ENCODE data around the gene PPM1L.

Gene PPM1L

GRCh38 chr3:160885791-160886286, 129.8 kb downstream of the PPM1L start:
- no peaks in the 10 kb centered on the region for H3K36me3 Mint-ChIP-seq (ENCODE audit: low read depth)
- no peak overlapping the region for H3K27ac Mint-ChIP-seq
- H3K4me3 Mint-ChIP-seq: no peak overlapping the region
- H3K9me3 Mint-ChIP-seq: peaks cover 29% of the 10 kb centered on the region
- no peaks in the 10 kb centered on the region for H3K4me1 Mint-ChIP-seq (ENCODE audit: low read depth)
- H3K27me3 Mint-ChIP-seq: peaks cover 4% of the 10 kb centered on the region

GRCh38 chr3:160886421-160886820, 130.4 kb downstream of the PPM1L start:
- Mint-ChIP-seq H3K4me1 (ENCODE audit: low read depth) (no peaks in the 10 kb centered on the region), H3K4me3 (no peak overlapping the region), H3K9me3 (peaks cover 29% of the 10 kb centered on the region), H3K27me3 (peaks cover 4% of the 10 kb centered on the region), H3K27ac (no peak overlapping the region), H3K36me3 (ENCODE audit: low read depth) (no peaks in the 10 kb centered on the region)

- Mint-ChIP-seq H3K4me3 (no peak overlapping the region), H3K9me3 (peaks cover 15% of the 10 kb centered on the region), H3K27me3 (no peaks in the 10 kb centered on the region), H3K27ac (no peak overlapping the region), H3K36me3 (ENCODE audit: low read depth) (no peaks in the 10 kb centered on the region), H3K4me1 (ENCODE audit: low read depth) (no peaks in the 10 kb centered on the region)
Observed at GRCh38 chr3:160893207-160893606, 137.2 kb downstream of the PPM1L start.

GRCh38 chr3:160904691-160905090, 148.7 kb downstream of the PPM1L start:
- Mint-ChIP-seq H3K4me3 (no peak overlapping the region), H3K9me3 (peaks cover 4% of the 10 kb centered on the region), H3K27ac (no peak overlapping the region), H3K4me1 (ENCODE audit: low read depth) (no peaks in the 10 kb centered on the region), H3K27me3 (no peaks in the 10 kb centered on the region), H3K36me3 (ENCODE audit: low read depth) (no peaks in the 10 kb centered on the region)

GRCh38 chr3:160906646-160907045, 150.6 kb downstream of the PPM1L start:
- Mint-ChIP-seq H3K9me3 (peaks cover 4% of the 10 kb centered on the region), H3K4me3 (no peak overlapping the region), H3K4me1 (ENCODE audit: low read depth) (no peaks in the 10 kb centered on the region), H3K36me3 (ENCODE audit: low read depth) (no peaks in the 10 kb centered on the region), H3K27ac (no peak overlapping the region), H3K27me3 (peaks cover 3% of the 10 kb centered on the region)

GRCh38 chr3:160909917-160910316, 153.9 kb downstream of the PPM1L start:
- Mint-ChIP-seq H3K27ac (no peak overlapping the region), H3K36me3 (ENCODE audit: low read depth) (no peaks in the 10 kb centered on the region), H3K9me3 (peaks cover 4% of the 10 kb centered on the region), H3K4me3 (no peak overlapping the region), H3K4me1 (ENCODE audit: low read depth) (no peaks in the 10 kb centered on the region), H3K27me3 (peaks cover 7% of the 10 kb centered on the region)

- Mint-ChIP-seq H3K9me3 (peaks cover 4% of the 10 kb centered on the region), H3K27ac (no peak overlapping the region)
Observed at GRCh38 chr3:160911411-160911810, 155.4 kb downstream of the PPM1L start.

GRCh38 chr3:160916472-160916871, 160.4 kb downstream of the PPM1L start:
- Mint-ChIP-seq H3K4me1 (ENCODE audit: low read depth) (no peaks in the 10 kb centered on the region), H3K27me3 (peaks cover 5% of the 10 kb centered on the region), H3K36me3 (ENCODE audit: low read depth) (no peaks in the 10 kb centered on the region), H3K9me3 (no peaks in the 10 kb centered on the region), H3K27ac (no peak overlapping the region), H3K4me3 (no peak overlapping the region)

More at GRCh38 chr3:160911411-160911810, 155.4 kb downstream of the PPM1L start:
- Mint-ChIP-seq H3K36me3 (ENCODE audit: low read depth) (no peaks in the 10 kb centered on the region), H3K4me1 (ENCODE audit: low read depth) (no peaks in the 10 kb centered on the region), H3K27me3 (peaks cover 7% of the 10 kb centered on the region), H3K4me3 (no peak overlapping the region)

- H3K9me3 Mint-ChIP-seq: no peaks in the 10 kb centered on the region
- H3K4me1 Mint-ChIP-seq (ENCODE audit: low read depth): peaks cover 5% of the 10 kb centered on the region
- no peaks in the 10 kb centered on the region for H3K27me3 Mint-ChIP-seq
- no peaks in the 10 kb centered on the region for H3K36me3 Mint-ChIP-seq (ENCODE audit: low read depth)
- no peak overlapping the region for H3K4me3 Mint-ChIP-seq
- H3K27ac Mint-ChIP-seq: no peak overlapping the region
Observed at GRCh38 chr3:160919942-160920341, 163.9 kb downstream of the PPM1L start.

GRCh38 chr3:160921020-160921635, 165.1 kb downstream of the PPM1L start:
- H3K9me3 Mint-ChIP-seq: no peaks in the 10 kb centered on the region
- no peak overlapping the region for H3K4me3 Mint-ChIP-seq
- no peak overlapping the region for H3K27ac Mint-ChIP-seq
- no peaks in the 10 kb centered on the region for H3K36me3 Mint-ChIP-seq (ENCODE audit: low read depth)
- H3K4me1 Mint-ChIP-seq (ENCODE audit: low read depth): peaks cover 5% of the 10 kb centered on the region
- H3K27me3 Mint-ChIP-seq: no peaks in the 10 kb centered on the region

GRCh38 chr3:160924776-160925175, 168.7 kb downstream of the PPM1L start:
- Mint-ChIP-seq H3K36me3 (ENCODE audit: low read depth) (no peaks in the 10 kb centered on the region), H3K9me3 (no peaks in the 10 kb centered on the region), H3K27me3 (no peaks in the 10 kb centered on the region), H3K4me3 (no peak overlapping the region), H3K4me1 (ENCODE audit: low read depth) (peaks cover 5% of the 10 kb centered on the region), H3K27ac (no peak overlapping the region)

- H3K27ac Mint-ChIP-seq: no peak overlapping the region
- no peaks in the 10 kb centered on the region for H3K27me3 Mint-ChIP-seq
- no peaks in the 10 kb centered on the region for H3K9me3 Mint-ChIP-seq
- H3K36me3 Mint-ChIP-seq (ENCODE audit: low read depth): no peaks in the 10 kb centered on the region
- no peak overlapping the region for H3K4me3 Mint-ChIP-seq
- no peaks in the 10 kb centered on the region for H3K4me1 Mint-ChIP-seq (ENCODE audit: low read depth)
Observed at GRCh38 chr3:160927620-160928019, 171.6 kb downstream of the PPM1L start.

- Mint-ChIP-seq H3K4me3 (no peak overlapping the region), H3K36me3 (ENCODE audit: low read depth) (no peaks in the 10 kb centered on the region), H3K27me3 (no peaks in the 10 kb centered on the region), H3K27ac (no peak overlapping the region), H3K4me1 (ENCODE audit: low read depth) (no peaks in the 10 kb centered on the region), H3K9me3 (no peaks in the 10 kb centered on the region)
Observed at GRCh38 chr3:160928183-160928726, 172.2 kb downstream of the PPM1L start.

- Mint-ChIP-seq H3K27me3 (no peaks in the 10 kb centered on the region), H3K4me1 (ENCODE audit: low read depth) (no peaks in the 10 kb centered on the region), H3K27ac (no peak overlapping the region), H3K4me3 (no peak overlapping the region), H3K9me3 (no peaks in the 10 kb centered on the region), H3K36me3 (ENCODE audit: low read depth) (no peaks in the 10 kb centered on the region)
Observed at GRCh38 chr3:160929595-160929994, 173.6 kb downstream of the PPM1L start.

GRCh38 chr3:160931474-160931873, 175.4 kb downstream of the PPM1L start:
- no peaks in the 10 kb centered on the region for H3K27me3 Mint-ChIP-seq
- H3K27ac Mint-ChIP-seq: no peak overlapping the region
- no peak overlapping the region for H3K4me3 Mint-ChIP-seq
- H3K36me3 Mint-ChIP-seq (ENCODE audit: low read depth): no peaks in the 10 kb centered on the region
- H3K4me1 Mint-ChIP-seq (ENCODE audit: low read depth): no peaks in the 10 kb centered on the region
- H3K9me3 Mint-ChIP-seq: no peaks in the 10 kb centered on the region

All from stimulated activated naive CD8-positive, alpha-beta T cell treated with anti-CD3 and anti-CD28 coated beads, Interleukin-15, Interleukin-2, amounts not matched to agents 100 ng/mL and 50 ng/mL, for 24 hours (primary cell).